ENCODE data around the gene DHX38.

DHX38 gene

GRCh38 chr16:72122916-72123315 lies 29.3 kb downstream of the DHX38 start:
- Histone ChIP-seq H3K36me3 (ENCODE audit: control insufficient read depth, insufficient read depth, low read length) (no peaks in the 10 kb centered on the region), H3K27ac (ENCODE audit: low read depth, low read length) (no peak overlapping the region), H3K4me1 (ENCODE audit: control insufficient read depth, insufficient read depth, low read length) (peaks cover 17% of the 10 kb centered on the region), H3K9ac (ENCODE audit: low read length) (no peak overlapping the region), H3K9me3 (ENCODE audit: control insufficient read depth, insufficient read depth, low read depth, low read length) (no peaks in the 10 kb centered on the region), H3K4me3 (ENCODE audit: low read depth, low read length) (no peak overlapping the region), H3K27me3 (ENCODE audit: control insufficient read depth, insufficient read depth, low read length) (no peaks in the 10 kb centered on the region)

DNA sequence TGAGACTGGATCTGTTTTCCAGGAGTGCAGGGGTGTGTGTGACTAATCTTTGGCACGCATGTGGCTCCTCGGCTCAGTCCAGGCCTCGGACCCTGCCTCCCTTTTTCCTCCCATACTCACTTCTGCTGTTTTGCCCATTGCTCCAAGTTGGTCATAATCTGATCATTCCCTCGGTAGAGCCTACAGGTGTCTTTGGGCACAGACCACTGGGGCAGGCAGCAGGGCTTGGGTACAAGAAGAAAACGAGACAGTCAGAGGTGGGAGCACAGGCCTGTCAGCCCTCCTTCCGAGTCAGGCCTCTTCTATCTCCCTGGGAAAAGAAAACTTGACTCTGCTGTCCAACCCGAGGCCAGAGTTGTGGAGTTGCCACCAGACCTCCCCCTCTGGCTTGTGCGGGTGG lies 29.8 kb downstream of the DHX38 start:
- H3K4me3 ChIP-seq (ENCODE audit: low read depth, low read length), result no peak overlapping the region
- no peak overlapping the region for H3K9ac ChIP-seq (ENCODE audit: low read length)

DNA sequence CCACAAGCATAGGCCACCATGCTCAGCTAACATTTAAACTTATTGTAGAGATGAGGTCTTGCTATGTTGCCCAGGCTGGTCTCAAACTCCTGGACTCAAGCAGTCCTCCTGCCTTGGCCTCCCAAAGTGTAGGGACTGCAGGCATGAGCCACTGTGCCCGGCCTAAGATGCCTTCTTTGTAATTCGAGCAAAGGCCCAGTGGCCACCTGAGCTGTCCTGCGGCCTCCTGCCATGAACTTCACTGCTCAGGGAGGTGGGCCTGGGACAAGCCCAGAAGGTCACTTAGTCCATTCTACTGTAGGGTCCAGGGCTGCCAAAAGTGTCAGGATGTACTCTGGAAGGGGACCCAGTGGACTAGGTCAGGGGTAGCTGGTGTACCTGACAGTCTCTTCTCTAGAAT lies 30.5 kb downstream of the DHX38 start:
- Histone ChIP-seq H3K27me3 (ENCODE audit: control insufficient read depth, insufficient read depth, low read length) (no peaks in the 10 kb centered on the region), H3K9me3 (ENCODE audit: control insufficient read depth, insufficient read depth, low read depth, low read length) (no peaks in the 10 kb centered on the region), H3K36me3 (ENCODE audit: control insufficient read depth, insufficient read depth, low read length) (no peaks in the 10 kb centered on the region), H3K4me3 (ENCODE audit: low read depth, low read length) (no peak overlapping the region), H3K27ac (ENCODE audit: low read depth, low read length) (no peak overlapping the region), H3K4me1 (ENCODE audit: control insufficient read depth, insufficient read depth, low read length) (peaks cover 30% of the 10 kb centered on the region), H3K9ac (ENCODE audit: low read length) (no peak overlapping the region)

More for the DNA sequence above, 29.8 kb downstream of the DHX38 start:
- Histone ChIP-seq H3K9me3 (ENCODE audit: control insufficient read depth, insufficient read depth, low read depth, low read length) (no peaks in the 10 kb centered on the region), H3K4me1 (ENCODE audit: control insufficient read depth, insufficient read depth, low read length) (peaks cover 23% of the 10 kb centered on the region), H3K27ac (ENCODE audit: low read depth, low read length) (no peak overlapping the region), H3K27me3 (ENCODE audit: control insufficient read depth, insufficient read depth, low read length) (no peaks in the 10 kb centered on the region), H3K36me3 (ENCODE audit: control insufficient read depth, insufficient read depth, low read length) (no peaks in the 10 kb centered on the region)

GRCh38 chr16:72124761-72125634 lies 31.4 kb downstream of the DHX38 start:
- H3K4me3 ChIP-seq (ENCODE audit: low read depth, low read length), result no peak overlapping the region
- H3K27ac ChIP-seq (ENCODE audit: low read depth, low read length), result no peak overlapping the region
- H3K9ac ChIP-seq (ENCODE audit: low read length), result no peak overlapping the region

GRCh38 chr16:72125635-72126428 lies 32.2 kb downstream of the DHX38 start:
- Histone ChIP-seq H3K4me1 (ENCODE audit: control insufficient read depth, insufficient read depth, low read length) (peaks cover 44% of the 10 kb centered on the region), H3K27me3 (ENCODE audit: control insufficient read depth, insufficient read depth, low read length) (no peaks in the 10 kb centered on the region; the same call in 1 of the 2 replicates), H3K9ac (ENCODE audit: low read length) (no peak overlapping the region), H3K36me3 (ENCODE audit: control insufficient read depth, insufficient read depth, low read length) (no peaks in the 10 kb centered on the region), H3K27ac (ENCODE audit: low read depth, low read length) (no peak overlapping the region), H3K4me3 (ENCODE audit: low read depth, low read length) (no peak overlapping the region), H3K9me3 (ENCODE audit: control insufficient read depth, insufficient read depth, low read depth, low read length) (no peaks in the 10 kb centered on the region)

More at GRCh38 chr16:72124761-72125634, 31.4 kb downstream of the DHX38 start:
- no peaks in the 10 kb centered on the region for H3K9me3 ChIP-seq (ENCODE audit: control insufficient read depth, insufficient read depth, low read depth, low read length)
- H3K36me3 ChIP-seq (ENCODE audit: control insufficient read depth, insufficient read depth, low read length), result no peaks in the 10 kb centered on the region
- peaks cover 36% of the 10 kb centered on the region for H3K4me1 ChIP-seq (ENCODE audit: control insufficient read depth, insufficient read depth, low read length)
- H3K27me3 ChIP-seq (ENCODE audit: control insufficient read depth, insufficient read depth, low read length), result no peaks in the 10 kb centered on the region; the same call in 1 of the 2 replicates

- Histone ChIP-seq H3K4me3 (ENCODE audit: low read depth, low read length) (no peak overlapping the region), H3K27me3 (ENCODE audit: control insufficient read depth, insufficient read depth, low read length) (no peaks in the 10 kb centered on the region; the same call in 1 of the 2 replicates), H3K9me3 (ENCODE audit: control insufficient read depth, insufficient read depth, low read depth, low read length) (no peaks in the 10 kb centered on the region), H3K9ac (ENCODE audit: low read length) (no peak overlapping the region), H3K4me1 (ENCODE audit: control insufficient read depth, insufficient read depth, low read length) (peaks cover 50% of the 10 kb centered on the region), H3K27ac (ENCODE audit: low read depth, low read length) (no peak overlapping the region), H3K36me3 (ENCODE audit: control insufficient read depth, insufficient read depth, low read length) (no peaks in the 10 kb centered on the region)
Measured at GRCh38 chr16:72126429-72126765, 32.8 kb downstream of the DHX38 start.

GRCh38 chr16:72128701-72129100 lies 35.1 kb downstream of the DHX38 start:
- Histone ChIP-seq H3K9me3 (ENCODE audit: control insufficient read depth, insufficient read depth, low read depth, low read length) (no peaks in the 10 kb centered on the region), H3K4me3 (ENCODE audit: low read depth, low read length) (no peak overlapping the region), H3K36me3 (ENCODE audit: control insufficient read depth, insufficient read depth, low read length) (no peaks in the 10 kb centered on the region), H3K4me1 (ENCODE audit: control insufficient read depth, insufficient read depth, low read length) (peaks cover 50% of the 10 kb centered on the region), H3K27me3 (ENCODE audit: control insufficient read depth, insufficient read depth, low read length) (no peaks in the 10 kb centered on the region; the same call in 1 of the 2 replicates), H3K27ac (ENCODE audit: low read depth, low read length) (no peak overlapping the region), H3K9ac (ENCODE audit: low read length) (no peak overlapping the region)

DNA sequence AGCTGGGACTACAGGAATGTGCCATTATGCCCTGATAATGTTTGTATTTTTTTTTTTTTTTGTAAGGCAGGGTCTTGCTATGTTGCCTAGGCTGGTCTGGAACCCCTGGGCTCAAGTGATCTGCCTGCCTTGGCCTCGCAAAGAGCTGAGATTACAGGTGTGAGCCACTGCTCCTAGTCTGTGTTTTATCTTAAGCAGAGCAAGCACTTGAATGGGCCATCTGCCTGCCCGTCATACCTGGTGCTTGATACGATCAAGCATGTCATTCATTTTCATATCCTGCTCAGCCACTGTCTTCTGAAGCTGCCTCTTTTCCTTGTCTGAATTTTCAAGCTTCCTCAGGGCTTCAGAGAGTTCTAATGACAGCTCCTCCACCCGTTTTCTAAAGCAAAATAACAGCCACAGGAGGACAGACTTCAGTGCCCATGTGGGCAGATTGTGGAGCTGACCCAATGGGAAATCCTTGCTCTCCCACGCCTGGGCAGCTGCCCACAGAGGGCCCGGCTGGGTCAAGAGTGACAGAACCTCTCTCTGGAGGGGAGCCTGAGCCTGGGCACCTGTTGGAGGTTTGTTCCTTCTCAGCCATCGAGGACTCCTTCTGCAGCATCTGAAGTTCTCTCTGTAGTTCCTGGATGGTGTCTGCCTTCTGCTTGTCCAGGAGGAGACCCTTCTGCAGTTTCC lies 36.5 kb downstream of the DHX38 start:
- H3K36me3 ChIP-seq (ENCODE audit: control insufficient read depth, insufficient read depth, low read length), result no peaks in the 10 kb centered on the region
- no peaks in the 10 kb centered on the region for H3K9me3 ChIP-seq (ENCODE audit: control insufficient read depth, insufficient read depth, low read depth, low read length)
- H3K9ac ChIP-seq (ENCODE audit: low read length), result no peak overlapping the region
- no peak overlapping the region for H3K27ac ChIP-seq (ENCODE audit: low read depth, low read length)
- H3K4me1 ChIP-seq (ENCODE audit: control insufficient read depth, insufficient read depth, low read length), result peaks cover 48% of the 10 kb centered on the region
- H3K27me3 ChIP-seq (ENCODE audit: control insufficient read depth, insufficient read depth, low read length), result no peaks in the 10 kb centered on the region; the same call in 1 of the 2 replicates
- H3K4me3 ChIP-seq (ENCODE audit: low read depth, low read length), result no peak overlapping the region

DNA sequence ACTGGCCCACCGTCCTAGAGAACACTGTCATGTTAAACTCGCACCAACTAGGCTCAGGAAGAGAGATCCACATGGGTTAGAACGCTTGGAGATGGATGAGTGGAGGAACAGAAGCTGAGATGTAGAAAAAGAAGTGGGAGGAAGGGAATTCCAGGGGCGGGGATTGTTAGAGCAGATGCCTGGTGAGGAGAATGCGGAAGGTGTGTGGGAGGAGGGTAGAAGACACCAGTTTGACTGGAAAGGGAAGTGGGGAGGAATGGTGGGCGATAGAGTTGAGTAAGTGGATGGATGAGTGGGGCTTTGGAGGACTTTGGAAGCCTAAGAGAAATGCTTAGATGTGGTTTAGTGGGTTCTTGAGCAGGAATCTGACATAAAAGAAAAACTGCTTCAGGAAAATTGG lies 37.4 kb downstream of the DHX38 start:
- H3K9ac ChIP-seq (ENCODE audit: low read length), result no peak overlapping the region
- H3K36me3 ChIP-seq (ENCODE audit: control insufficient read depth, insufficient read depth, low read length), result no peaks in the 10 kb centered on the region
- no peaks in the 10 kb centered on the region; the same call in 1 of the 2 replicates for H3K27me3 ChIP-seq (ENCODE audit: control insufficient read depth, insufficient read depth, low read length)
- no peak overlapping the region for H3K27ac ChIP-seq (ENCODE audit: low read depth, low read length)
- peaks cover 39% of the 10 kb centered on the region for H3K4me1 ChIP-seq (ENCODE audit: control insufficient read depth, insufficient read depth, low read length)
- no peaks in the 10 kb centered on the region for H3K9me3 ChIP-seq (ENCODE audit: control insufficient read depth, insufficient read depth, low read depth, low read length)
- no peak overlapping the region for H3K4me3 ChIP-seq (ENCODE audit: low read depth, low read length)

- Histone ChIP-seq H3K27me3 (ENCODE audit: control insufficient read depth, insufficient read depth, low read length) (no peaks in the 10 kb centered on the region; the same call in 1 of the 2 replicates), H3K4me1 (ENCODE audit: control insufficient read depth, insufficient read depth, low read length) (peaks cover 38% of the 10 kb centered on the region), H3K9me3 (ENCODE audit: control insufficient read depth, insufficient read depth, low read depth, low read length) (no peaks in the 10 kb centered on the region), H3K36me3 (ENCODE audit: control insufficient read depth, insufficient read depth, low read length) (no peaks in the 10 kb centered on the region), H3K4me3 (ENCODE audit: low read depth, low read length) (no peak overlapping the region), H3K27ac (ENCODE audit: low read depth, low read length) (no peak overlapping the region), H3K9ac (ENCODE audit: low read length) (no peak overlapping the region)
Measured at GRCh38 chr16:72132726-72133125, 39.1 kb downstream of the DHX38 start.

All from HUES6 (cell line).